ENCODE data around the gene CCDC15. TPM values are rescaled to one million over a fixed set of nuclear protein-coding genes. Genes with fewer than 3 reads are reported as not detected.
"Not testable (repeated sequence)": the region's sequence is repeated elsewhere in the genome, so short reads cannot be mapped to it uniquely, and the experiment has no call there.

CCDC15 gene
- total RNA-seq, 1 donor from 2014 or later = 1.8 TPM

GRCh38 chr11:125049164-125049792 lies 95.3 kb downstream of the CCDC15 start:
- Mint-ChIP-seq H3K9me3 (ENCODE audit: unreplicated experiment) (peaks cover 4% of the 10 kb centered on the region), H3K4me3 (ENCODE audit: unreplicated experiment) (no peak overlapping the region), H3K4me1 (ENCODE audit: unreplicated experiment) (no peaks in the 10 kb centered on the region), H3K27me3 (ENCODE audit: unreplicated experiment) (no peaks in the 10 kb centered on the region), H3K27ac (ENCODE audit: unreplicated experiment) (no peak overlapping the region), H3K36me3 (ENCODE audit: unreplicated experiment) (no peaks in the 10 kb centered on the region)
- no peak for DNase-seq (ENCODE audit: extremely low spot score, unreplicated experiment)
- TF ChIP-seq CTCF (IDR thresholded peaks at IDR 0.05) = no peak

- H3K9me3 Mint-ChIP-seq (ENCODE audit: unreplicated experiment) = no peaks in the 10 kb centered on the region
- no peaks in the 10 kb centered on the region for H3K36me3 Mint-ChIP-seq (ENCODE audit: unreplicated experiment)
- H3K4me3 Mint-ChIP-seq (ENCODE audit: unreplicated experiment) = no peak overlapping the region
- H3K4me1 Mint-ChIP-seq (ENCODE audit: unreplicated experiment) = peaks cover 2% of the 10 kb centered on the region
- no peaks in the 10 kb centered on the region for H3K27me3 Mint-ChIP-seq (ENCODE audit: unreplicated experiment)
- no peak for TF ChIP-seq CTCF (IDR thresholded peaks at IDR 0.05)
- no peak overlapping the region for H3K27ac Mint-ChIP-seq (ENCODE audit: unreplicated experiment)
- no peak for DNase-seq (ENCODE audit: extremely low spot score, unreplicated experiment)
Measured at GRCh38 chr11:125052047-125052446, 98.0 kb downstream of the CCDC15 start.

GRCh38 chr11:125053167-125053566 lies 99.2 kb downstream of the CCDC15 start:
- peaks cover 4% of the 10 kb centered on the region for H3K4me1 Mint-ChIP-seq (ENCODE audit: unreplicated experiment)
- no peaks in the 10 kb centered on the region for H3K27me3 Mint-ChIP-seq (ENCODE audit: unreplicated experiment)
- H3K27ac Mint-ChIP-seq (ENCODE audit: unreplicated experiment) = no peak overlapping the region
- no peak overlapping the region for H3K4me3 Mint-ChIP-seq (ENCODE audit: unreplicated experiment)
- H3K36me3 Mint-ChIP-seq (ENCODE audit: unreplicated experiment) = no peaks in the 10 kb centered on the region
- no peak for DNase-seq (ENCODE audit: extremely low spot score, unreplicated experiment)
- H3K9me3 Mint-ChIP-seq (ENCODE audit: unreplicated experiment) = no peaks in the 10 kb centered on the region
- TF ChIP-seq CTCF (IDR thresholded peaks at IDR 0.05) = no peak

GRCh38 chr11:125055107-125055715 lies 101.2 kb downstream of the CCDC15 start:
- no peak for DNase-seq (ENCODE audit: extremely low spot score, unreplicated experiment)
- Mint-ChIP-seq H3K9me3 (ENCODE audit: unreplicated experiment) (no peaks in the 10 kb centered on the region), H3K4me3 (ENCODE audit: unreplicated experiment) (no peak overlapping the region), H3K36me3 (ENCODE audit: unreplicated experiment) (no peaks in the 10 kb centered on the region), H3K27me3 (ENCODE audit: unreplicated experiment) (no peaks in the 10 kb centered on the region), H3K27ac (ENCODE audit: unreplicated experiment) (no peak overlapping the region), H3K4me1 (ENCODE audit: unreplicated experiment) (peaks cover 4% of the 10 kb centered on the region)
- no peak for TF ChIP-seq CTCF (IDR thresholded peaks at IDR 0.05)

- H3K4me3 Mint-ChIP-seq (ENCODE audit: unreplicated experiment); H3K4me1 Mint-ChIP-seq (ENCODE audit: unreplicated experiment); H3K36me3 Mint-ChIP-seq (ENCODE audit: unreplicated experiment); H3K27me3 Mint-ChIP-seq (ENCODE audit: unreplicated experiment); H3K27ac Mint-ChIP-seq (ENCODE audit: unreplicated experiment); DNase-seq (ENCODE audit: extremely low spot score, unreplicated experiment); H3K9me3 Mint-ChIP-seq (ENCODE audit: unreplicated experiment): not testable (repeated sequence)
Measured at GRCh38 chr11:125056111-125056510, 102.1 kb downstream of the CCDC15 start.
